HFFc6 (cell line): ENCODE data around the gene PLEKHA7. TPM values are rescaled to one million over a fixed set of nuclear protein-coding genes. Genes with fewer than 3 reads are reported as not detected.

Source experiments
- DNase-seq: peaks from one replicate; pipeline ENCODE4 v3.0.0-alpha.2; 2018
- H3K27ac Mint-ChIP-seq: 2 replicates; pipeline ENCODE4 v1.8.0; 2020; ENCODE audit warnings: mild to moderate bottlenecking, mixed read lengths
- H3K27me3 Mint-ChIP-seq: 2 replicates; pipeline ENCODE4 v1.8.0; 2021; ENCODE audit warnings: mild to moderate bottlenecking, moderate library complexity, mixed read lengths; ENCODE audit not compliant: insufficient read depth
- H3K36me3 Mint-ChIP-seq: 2 replicates; pipeline ENCODE4 v1.8.0; 2021; ENCODE audit warnings: low read depth, mixed read lengths
- H3K4me1 Mint-ChIP-seq: 2 replicates; pipeline ENCODE4 v1.8.0; 2020; ENCODE audit warnings: low read depth, mixed read lengths
- H3K4me3 Mint-ChIP-seq: 2 replicates; pipeline ENCODE4 v1.8.0; 2020; ENCODE audit warnings: mild to moderate bottlenecking, moderate library complexity, mixed read lengths
- H3K9me3 Mint-ChIP-seq: 2 replicates; pipeline ENCODE4 v1.8.0; 2020; ENCODE audit warnings: mild to moderate bottlenecking, mixed read lengths
- CTCF ChIP-seq: fragments of 200-600 bp; sonication (generic); IDR thresholded peaks from 2 replicates; pipeline ENCODE4 v1.5.0; 2021; ENCODE audit warnings: antibody characterized with exemption, mild to moderate bottlenecking
- total RNA-seq, 6 experiments: library from RNA; stranded (reverse); fragmentation: NEBNext Ultra II Directional; extraction: Animal tissue kit (Norgen Biotek cat#: 25700); gene quantifications; 2 replicates in 1 of 6; 3 replicates in 5 of 6; pipeline ENCODE4 v1.2.3, GENCODE V29; 2021

PLEKHA7 gene
- total RNA-seq, 6 experiments from 2014 or later: 0.07 to 0.24 (median 0.08) TPM; not detected in 3

GRCh38 chr11:16758382-16759024 is 255.7 kb downstream of the PLEKHA7 start:
- Mint-ChIP-seq H3K4me1 (peaks cover 20% of the 10 kb centered on the region), H3K36me3 (peaks cover 27% of the 10 kb centered on the region; the same call in 1 of the 2 replicates), H3K4me3 (no peak overlapping the region), H3K27ac (no peak overlapping the region), H3K9me3 (no peaks in the 10 kb centered on the region), H3K27me3 (no peaks in the 10 kb centered on the region; the same call in 1 of the 2 replicates)
- DNase-seq: no peak
- no peak for TF ChIP-seq CTCF

- Mint-ChIP-seq H3K4me3 (no peak overlapping the region), H3K4me1 (no peaks in the 10 kb centered on the region; the same call in 1 of the 2 replicates), H3K9me3 (no peaks in the 10 kb centered on the region), H3K36me3 (peaks cover 25% of the 10 kb centered on the region), H3K27me3 (no peaks in the 10 kb centered on the region), H3K27ac (no peak overlapping the region)
- no peak for DNase-seq
- TF ChIP-seq CTCF: no peak
Measured at GRCh38 chr11:16750417-16750816, 263.8 kb downstream of the PLEKHA7 start.

- no peak for TF ChIP-seq CTCF
- Mint-ChIP-seq H3K9me3 (no peaks in the 10 kb centered on the region), H3K27ac (no peak overlapping the region), H3K4me3 (no peak overlapping the region), H3K36me3 (peaks cover 22% of the 10 kb centered on the region), H3K27me3 (no peaks in the 10 kb centered on the region), H3K4me1 (no peaks in the 10 kb centered on the region; the same call in 1 of the 2 replicates)
- DNase-seq: no peak
Measured at GRCh38 chr11:16749666-16750065, 264.5 kb downstream of the PLEKHA7 start.

GRCh38 chr11:16749092-16749491 is 265.1 kb downstream of the PLEKHA7 start:
- H3K27me3 Mint-ChIP-seq: no peaks in the 10 kb centered on the region
- no peaks in the 10 kb centered on the region for H3K9me3 Mint-ChIP-seq
- H3K4me1 Mint-ChIP-seq: no peaks in the 10 kb centered on the region; the same call in 1 of the 2 replicates
- no peak overlapping the region for H3K4me3 Mint-ChIP-seq
- no peak for TF ChIP-seq CTCF
- no peak overlapping the region for H3K27ac Mint-ChIP-seq
- no peak for DNase-seq
- H3K36me3 Mint-ChIP-seq: peaks cover 20% of the 10 kb centered on the region

- no peak for TF ChIP-seq CTCF
- peaks cover 18% of the 10 kb centered on the region for H3K4me1 Mint-ChIP-seq
- no peaks in the 10 kb centered on the region for H3K9me3 Mint-ChIP-seq
- DNase-seq: no peak
- H3K4me3 Mint-ChIP-seq: no peak overlapping the region
- H3K27me3 Mint-ChIP-seq: no peaks in the 10 kb centered on the region
- H3K36me3 Mint-ChIP-seq: peaks cover 14% of the 10 kb centered on the region
- H3K27ac Mint-ChIP-seq: no peak overlapping the region
Measured at GRCh38 chr11:16745950-16746605, 268.1 kb downstream of the PLEKHA7 start.
